Esophagus squamous epithelium (tissue), 5 donors: ENCODE measurements around the gene SYNRG. TPM values are rescaled to one million over a fixed set of nuclear protein-coding genes. Genes with fewer than 3 reads are reported as not detected.

Experiments used
- DNase-seq: peaks from one replicate; lab custom pipeline; 2025; lab: John Stamatoyannopoulos, UW
- H3K27ac ChIP-seq, 4 donors: fragments of 200-600 bp; sonication (generic); one replicate each; pipeline ENCODE4 v1.5.1; 2016 to 2019; ENCODE audit warnings: mild to moderate bottlenecking in 1 of 4
- H3K27me3 ChIP-seq, 4 donors: fragments of 200-600 bp; sonication (generic); 1 replicate in 3 of 4; 2 replicates in 1 of 4; pipeline versions ENCODE4 v1.5.1 to v1.6.0; 2017 to 2021; ENCODE audit warnings: antibody characterized with exemption in 1 of 4
- H3K36me3 ChIP-seq, 3 donors: fragments of 200-600 bp; sonication (generic); one replicate each; pipeline ENCODE4 v1.5.1; 2016 to 2019
- H3K4me1 ChIP-seq, 3 donors: fragments of 200-600 bp; sonication (generic); one replicate each; pipeline ENCODE4 v1.5.1; 2017 to 2019
- H3K4me3 ChIP-seq, 4 donors: fragments of 200-600 bp; sonication (generic); 1 replicate in 3 of 4; 2 replicates in 1 of 4; pipeline ENCODE4 v1.5.1; 2016 to 2019; ENCODE audit warnings: mild to moderate bottlenecking in 2 of 4, moderate library complexity in 1 of 4
- H3K9me3 ChIP-seq, 3 donors: fragments of 200-600 bp; sonication (generic); one replicate each; pipeline ENCODE4 v1.5.1; 2016 to 2019
- POLR2A ChIP-seq, 4 donors: fragments of 450-650 bp; IDR thresholded peaks; one replicate each; pipeline ENCODE4 v1.6.1; 2017; ENCODE audit warnings: antibody characterized with exemption in 4 of 4, mild to moderate bottlenecking in 4 of 4, moderate library complexity in 3 of 4
- WGBS, 2 donors: methylation state at CpG; one replicate each; pipeline ENCODE4 v1.1.5; 2018; 5-methylcytosine and 5-hydroxymethylcytosine counted together
- intact Hi-C: fragments of 100-400 bp; cut with DNase I; formaldehyde crosslinking; loops from one replicate; pipeline ENCODE4 v1.15.0; 2022
- total RNA-seq, 4 donors: library from RNA; depleted of rRNA; stranded (reverse); fragments of >200 nt; gene quantifications; one replicate each; pipeline ENCODE4 v1.1.0, GENCODE V29; 2016
- TF ChIP-seq, protein P1 (sequence below), 6 experiments: fragments of 450-650 bp in 4 of 6; fragments of 200-600 bp in 2 of 6; sonication (generic) in 2 of 6; IDR thresholded peaks; one replicate each; pipeline ENCODE4 v1.5.1; 2016 to 2019; ENCODE audit warnings: antibody characterized with exemption in 6 of 6, mild to moderate bottlenecking in 4 of 6, moderate library complexity in 4 of 6
- donor health status: DM: yes; HTN: yes; CAD: no.

The SYNRG gene
- total RNA-seq, 4 donors from 2014 or later, result 16.5 to 24.2 (median 21.3) TPM

GRCh38 chr17:37571674-37572073, 37.5 kb downstream of the SYNRG start:
- H3K36me3 ChIP-seq, result peaks cover 5 to 100% (median 26%) of the 10 kb centered on the region in 3 donors
- TF ChIP-seq, protein P1, sequence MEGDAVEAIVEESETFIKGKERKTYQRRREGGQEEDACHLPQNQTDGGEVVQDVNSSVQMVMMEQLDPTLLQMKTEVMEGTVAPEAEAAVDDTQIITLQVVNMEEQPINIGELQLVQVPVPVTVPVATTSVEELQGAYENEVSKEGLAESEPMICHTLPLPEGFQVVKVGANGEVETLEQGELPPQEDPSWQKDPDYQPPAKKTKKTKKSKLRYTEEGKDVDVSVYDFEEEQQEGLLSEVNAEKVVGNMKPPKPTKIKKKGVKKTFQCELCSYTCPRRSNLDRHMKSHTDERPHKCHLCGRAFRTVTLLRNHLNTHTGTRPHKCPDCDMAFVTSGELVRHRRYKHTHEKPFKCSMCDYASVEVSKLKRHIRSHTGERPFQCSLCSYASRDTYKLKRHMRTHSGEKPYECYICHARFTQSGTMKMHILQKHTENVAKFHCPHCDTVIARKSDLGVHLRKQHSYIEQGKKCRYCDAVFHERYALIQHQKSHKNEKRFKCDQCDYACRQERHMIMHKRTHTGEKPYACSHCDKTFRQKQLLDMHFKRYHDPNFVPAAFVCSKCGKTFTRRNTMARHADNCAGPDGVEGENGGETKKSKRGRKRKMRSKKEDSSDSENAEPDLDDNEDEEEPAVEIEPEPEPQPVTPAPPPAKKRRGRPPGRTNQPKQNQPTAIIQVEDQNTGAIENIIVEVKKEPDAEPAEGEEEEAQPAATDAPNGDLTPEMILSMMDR (IDR thresholded peaks at IDR 0.05), result no peak
- no peak for TF ChIP-seq POLR2A (IDR thresholded peaks at IDR 0.05)
- WGBS, 2 donors, result 77 to 86% methylated on average over 3 of the region's 3 CpGs
- no peaks in the 10 kb centered on the region for H3K27me3 ChIP-seq
- intact Hi-C loops, result no loop called here
- DNase-seq, result no peak
- no peak overlapping the region for H3K27ac ChIP-seq
- no peaks in the 10 kb centered on the region for H3K9me3 ChIP-seq
- no peak overlapping the region for H3K4me3 ChIP-seq
- no peaks in the 10 kb centered on the region for H3K4me1 ChIP-seq

DNA sequence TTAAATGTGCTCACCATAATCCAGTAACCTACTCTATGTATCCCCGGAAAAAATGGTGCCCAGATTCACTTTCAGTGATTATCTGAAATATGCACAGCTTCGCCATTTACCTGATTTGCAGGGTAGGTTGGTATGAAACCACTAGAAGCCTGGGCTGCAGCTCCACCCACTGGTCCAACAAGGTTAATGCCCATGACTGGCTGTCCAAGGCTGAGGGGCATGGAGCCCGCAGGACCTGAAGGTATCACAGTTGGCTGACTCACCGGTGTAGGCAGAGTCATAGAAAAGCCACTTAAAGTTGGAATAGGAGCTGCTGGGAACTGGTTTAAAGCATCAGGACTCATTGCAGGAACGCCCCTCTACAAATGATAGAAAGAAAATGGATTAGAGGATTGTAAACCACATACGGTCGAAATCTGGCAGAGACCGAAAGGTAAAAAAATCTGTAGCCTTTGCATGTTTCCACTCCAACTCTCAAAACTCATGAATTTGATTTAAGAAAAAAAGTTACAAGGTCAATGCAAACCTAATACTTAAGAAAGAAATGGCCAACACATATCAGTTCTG, 38.6 kb downstream of the SYNRG start:
- intact Hi-C loops, result no loop called here
- WGBS, 2 donors, result 82 to 83% methylated on average over 6 to 8 of the region's 8 CpGs
- Histone ChIP-seq H3K27me3 (no peaks in the 10 kb centered on the region), H3K9me3 (no peaks in the 10 kb centered on the region), H3K4me1 (no peaks in the 10 kb centered on the region), H3K4me3 (no peak overlapping the region), H3K27ac (no peak overlapping the region), H3K36me3 (peaks cover 5 to 92% (median 28%) of the 10 kb centered on the region in 3 donors)
- no peak for DNase-seq
- TF ChIP-seq POLR2A (IDR thresholded peaks at IDR 0.05), result no peak
- TF ChIP-seq, protein P1 (IDR thresholded peaks at IDR 0.05), result peak in 5 of 6 experiments; percentile 22 to 67 (median 28)

GRCh38 chr17:37568350-37569053, 40.7 kb downstream of the SYNRG start:
- intact Hi-C loops, result no loop called here
- DNase-seq, result no peak
- 93 to 97% methylated on average over 2 of the region's 2 CpGs for WGBS, 2 donors
- Histone ChIP-seq H3K36me3 (peaks cover 5 to 89% (median 19%) of the 10 kb centered on the region in 3 donors), H3K9me3 (no peaks in the 10 kb centered on the region), H3K27ac (no peak overlapping the region), H3K27me3 (no peaks in the 10 kb centered on the region), H3K4me1 (no peaks in the 10 kb centered on the region), H3K4me3 (no peak overlapping the region)
- TF ChIP-seq POLR2A (IDR thresholded peaks at IDR 0.05), result no peak
- TF ChIP-seq, protein P1 (IDR thresholded peaks at IDR 0.05), result no peak

- WGBS, 2 donors, result 88 to 90% methylated on average over 4 of the region's 4 CpGs
- H3K36me3 ChIP-seq, result peaks cover 5 to 85% (median 19%) of the 10 kb centered on the region in 3 donors
- intact Hi-C loops, result no loop called here
These were observed 41.7 kb downstream of the SYNRG start for GRCh38 chr17:37567538-37567937.

GRCh38 chr17:37567137-37567536, 42.1 kb downstream of the SYNRG start:
- Histone ChIP-seq H3K27ac (no peak overlapping the region), H3K36me3 (peaks cover 5 to 85% (median 19%) of the 10 kb centered on the region in 3 donors), H3K27me3 (no peaks in the 10 kb centered on the region), H3K4me1 (no peaks in the 10 kb centered on the region), H3K4me3 (no peak overlapping the region), H3K9me3 (no peaks in the 10 kb centered on the region)
- DNase-seq, result no peak
- 72 to 78% methylated on average over 2 of the region's 2 CpGs for WGBS, 2 donors
- intact Hi-C loops, result no loop called here
- TF ChIP-seq, protein P1 (IDR thresholded peaks at IDR 0.05), result no peak
- no peak for TF ChIP-seq POLR2A (IDR thresholded peaks at IDR 0.05)

More at GRCh38 chr17:37567538-37567937, 41.7 kb downstream of the SYNRG start:
- no peak for DNase-seq
- Histone ChIP-seq H3K4me3 (no peak overlapping the region), H3K27ac (no peak overlapping the region), H3K27me3 (no peaks in the 10 kb centered on the region), H3K4me1 (no peaks in the 10 kb centered on the region), H3K9me3 (no peaks in the 10 kb centered on the region)
- TF ChIP-seq POLR2A (IDR thresholded peaks at IDR 0.05), result no peak
- TF ChIP-seq, protein P1 (IDR thresholded peaks at IDR 0.05), result no peak
